HG03159 (cell line): ENCODE results near the gene TAS2R20.

Experiments
- ATAC-seq: cut with Tn5 transposase; IDR thresholded peaks from one replicate; pipeline ENCODE4 v1.9.1; 2021; ENCODE audit warnings: mild to moderate bottlenecking, moderate library complexity; ENCODE audit not compliant: unreplicated experiment

Gene TAS2R20

GRCh38 chr12:10960211-10960610 is 37.9 kb downstream of the TAS2R20 start:
- no peak for ATAC-seq

- no peak for ATAC-seq
Observed at GRCh38 chr12:10959804-10960203, 38.3 kb downstream of the TAS2R20 start.

- no peak for ATAC-seq
Observed at GRCh38 chr12:10957741-10958140, 40.4 kb downstream of the TAS2R20 start.

GRCh38 chr12:10956085-10956484 is 42.0 kb downstream of the TAS2R20 start:
- ATAC-seq: no peak

- no peak for ATAC-seq
Observed at GRCh38 chr12:10952645-10953044, 45.5 kb downstream of the TAS2R20 start.
